GM12873 (cell line): Measurements from ENCODE around the gene SZT2.

Experiments
- TF ChIP-seq, protein P1 (sequence below): IDR thresholded peaks from 2 replicates; pipeline ENCODE4 v1.5.1; 2012; ENCODE audit warnings: low read depth, mild to moderate bottlenecking, moderate library complexity, low read length, control low read depth; ENCODE audit not compliant: insufficient read depth; ENCODE audit errors: missing control alignments

Gene SZT2

GRCh38 chr1:43446881-43447835 is 57.5 kb downstream of the SZT2 start:
- TF ChIP-seq, protein P1, sequence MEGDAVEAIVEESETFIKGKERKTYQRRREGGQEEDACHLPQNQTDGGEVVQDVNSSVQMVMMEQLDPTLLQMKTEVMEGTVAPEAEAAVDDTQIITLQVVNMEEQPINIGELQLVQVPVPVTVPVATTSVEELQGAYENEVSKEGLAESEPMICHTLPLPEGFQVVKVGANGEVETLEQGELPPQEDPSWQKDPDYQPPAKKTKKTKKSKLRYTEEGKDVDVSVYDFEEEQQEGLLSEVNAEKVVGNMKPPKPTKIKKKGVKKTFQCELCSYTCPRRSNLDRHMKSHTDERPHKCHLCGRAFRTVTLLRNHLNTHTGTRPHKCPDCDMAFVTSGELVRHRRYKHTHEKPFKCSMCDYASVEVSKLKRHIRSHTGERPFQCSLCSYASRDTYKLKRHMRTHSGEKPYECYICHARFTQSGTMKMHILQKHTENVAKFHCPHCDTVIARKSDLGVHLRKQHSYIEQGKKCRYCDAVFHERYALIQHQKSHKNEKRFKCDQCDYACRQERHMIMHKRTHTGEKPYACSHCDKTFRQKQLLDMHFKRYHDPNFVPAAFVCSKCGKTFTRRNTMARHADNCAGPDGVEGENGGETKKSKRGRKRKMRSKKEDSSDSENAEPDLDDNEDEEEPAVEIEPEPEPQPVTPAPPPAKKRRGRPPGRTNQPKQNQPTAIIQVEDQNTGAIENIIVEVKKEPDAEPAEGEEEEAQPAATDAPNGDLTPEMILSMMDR, result no peak

- TF ChIP-seq, protein P1, result no peak
Observed at GRCh38 chr1:43447891-43448708, 58.4 kb downstream of the SZT2 start.

- TF ChIP-seq, protein P1, result no peak
Observed at GRCh38 chr1:43448955-43449707, 59.4 kb downstream of the SZT2 start.

- TF ChIP-seq, protein P1, result no peak
Observed at GRCh38 chr1:43449708-43450069, 60.0 kb downstream of the SZT2 start.

DNA sequence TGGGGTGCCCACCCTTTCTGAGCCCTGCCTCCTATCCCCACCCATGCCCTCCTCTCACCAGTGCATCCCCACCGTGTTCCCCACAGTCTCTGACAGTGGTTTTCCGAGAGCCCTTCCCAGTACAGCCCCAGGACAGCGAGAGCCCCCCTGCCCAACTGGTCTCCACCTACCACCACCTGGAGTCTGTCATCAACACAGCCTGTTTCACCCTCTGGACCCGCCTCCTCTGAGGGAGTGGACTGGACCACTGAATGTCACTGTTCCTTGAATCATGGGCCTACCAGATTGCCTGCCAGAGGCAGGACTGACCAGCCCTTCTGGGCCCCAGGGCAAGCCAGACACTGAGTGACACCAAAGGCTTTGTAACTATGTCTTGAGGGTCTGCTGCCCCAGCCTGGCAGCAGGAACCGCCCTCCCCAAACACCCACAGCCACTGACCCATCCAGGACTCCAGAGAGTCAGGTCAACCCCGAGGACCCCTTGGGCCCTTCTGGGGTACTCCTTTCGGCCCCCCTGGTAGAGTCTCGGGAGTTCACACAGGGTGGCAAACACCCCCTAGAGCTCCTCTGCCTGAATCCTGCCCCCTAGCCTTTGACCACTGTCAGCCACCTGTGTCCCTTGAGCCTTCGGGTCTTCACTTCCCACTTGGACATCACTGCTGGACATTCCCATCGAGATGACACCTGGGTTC is 60.7 kb downstream of the SZT2 start:
- TF ChIP-seq, protein P1, result no peak

DNA sequence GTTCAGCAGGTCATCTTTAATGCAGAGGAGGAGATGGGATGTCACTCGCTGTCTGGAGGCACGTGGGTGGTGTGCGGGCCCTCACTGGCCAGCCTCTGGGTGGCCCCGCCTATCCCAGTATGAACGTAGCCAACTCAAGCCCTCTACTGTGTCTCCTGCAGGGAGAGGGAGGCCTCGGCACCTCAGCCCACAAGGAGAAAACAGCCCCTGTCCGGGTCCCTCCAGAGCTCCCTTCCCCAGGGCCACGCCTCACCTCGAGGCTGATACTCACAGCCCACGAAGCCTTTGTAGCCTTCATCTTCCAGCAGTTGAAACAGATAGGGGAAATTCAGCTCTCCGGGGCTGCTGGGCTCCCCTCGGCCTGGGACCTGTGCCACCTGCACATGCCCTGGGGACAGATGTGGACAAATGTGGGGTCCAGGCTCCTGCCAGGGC is 61.5 kb downstream of the SZT2 start:
- TF ChIP-seq, protein P1, result no peak
